OCI-LY1 (cell line): ENCODE results near the gene LOXL3.
A peak's percentile ranks its signal among the peaks of the same experiment; 100 is the strongest.

Source experiments
- H2AFZ ChIP-seq: fragments of 200-600 bp; sonication (generic), shearing (Covaris generic); 2 replicates; pipeline ENCODE4 v1.6.0; 2014; ENCODE audit warnings: antibody characterized with exemption, mild to moderate bottlenecking, low read length
- H3F3A ChIP-seq: fragments of 200-600 bp; sonication (generic), shearing (Covaris generic); 2 replicates; pipeline ENCODE4 v1.6.0; 2014; ENCODE audit warnings: mild to moderate bottlenecking, antibody characterized with exemption, low read length, moderate library complexity; ENCODE audit not compliant: insufficient read depth
- H3K27ac ChIP-seq: fragments of 200-600 bp; sonication (generic); 2 replicates; pipeline ENCODE4 v1.5.1; 2014; ENCODE audit warnings: low read length, mixed run types, mild to moderate bottlenecking, low read depth; ENCODE audit not compliant: poor library complexity, severe bottlenecking
- H3K27me3 ChIP-seq: fragments of 200-600 bp; sonication (generic); 2 replicates; pipeline ENCODE4 v1.6.0; 2014; ENCODE audit warnings: antibody characterized with exemption, mild to moderate bottlenecking, low read length, moderate library complexity; ENCODE audit not compliant: insufficient read depth
- H3K36me3 ChIP-seq: fragments of 200-600 bp; sonication (generic); 2 replicates; pipeline ENCODE4 v1.6.1; 2014; ENCODE audit warnings: mild to moderate bottlenecking, antibody characterized with exemption, low read length, moderate library complexity, mixed read lengths; ENCODE audit not compliant: insufficient read depth
- H3K4me1 ChIP-seq: fragments of 200-600 bp; sonication (generic); 2 replicates; pipeline ENCODE4 v1.5.1; 2014; ENCODE audit warnings: mild to moderate bottlenecking, low read length, moderate library complexity; ENCODE audit not compliant: insufficient read depth, severe bottlenecking
- H3K4me2 ChIP-seq: fragments of 200-600 bp; sonication (generic), shearing (Covaris generic); 2 replicates; pipeline ENCODE4 v1.6.1; 2014; ENCODE audit warnings: low read length
- H3K4me3 ChIP-seq: fragments of 200-600 bp; sonication (generic); 2 replicates; pipeline ENCODE4 v1.5.1; 2014; ENCODE audit warnings: low read length, low read depth, mild to moderate bottlenecking, mixed read lengths; ENCODE audit not compliant: poor library complexity, severe bottlenecking
- H3K79me2 ChIP-seq: fragments of 200-600 bp; shearing (Covaris generic); 2 replicates; pipeline ENCODE4 v1.6.1; 2016; ENCODE audit warnings: mixed run types, low read length, mixed read lengths; ENCODE audit not compliant: insufficient read depth
- H3K9ac ChIP-seq: fragments of 200-600 bp; sonication (generic), shearing (Covaris generic); 2 replicates; pipeline ENCODE4 v1.6.1; 2014; ENCODE audit warnings: mild to moderate bottlenecking, low read length, mixed read lengths
- H3K9me2 ChIP-seq: fragments of 200-600 bp; sonication (generic), shearing (Covaris generic); 2 replicates; pipeline ENCODE4 v1.6.1; 2014; ENCODE audit warnings: low read depth, mild to moderate bottlenecking, low read length, mixed read lengths
- H3K9me3 ChIP-seq: fragments of 200-600 bp; shearing (Covaris generic); 2 replicates; pipeline ENCODE4 v1.6.1; 2014; ENCODE audit warnings: low read length, mixed read lengths
- H4K20me1 ChIP-seq: fragments of 200-600 bp; sonication (generic), shearing (Covaris generic); 2 replicates; pipeline ENCODE4 v1.6.0; 2016; ENCODE audit warnings: mild to moderate bottlenecking, low read length; ENCODE audit not compliant: insufficient read depth
- EZH2 ChIP-seq: fragments of 200-600 bp; sonication (generic), shearing (Covaris generic); IDR thresholded peaks from 2 replicates; pipeline ENCODE4 v1.8.0; 2017; ENCODE audit warnings: borderline replicate concordance, mixed run types, mild to moderate bottlenecking, antibody characterized with exemption, low read length, moderate library complexity, mixed read lengths
- TF ChIP-seq, protein P1 (sequence below): fragments of 200-600 bp; sonication (generic), shearing (Covaris generic); IDR thresholded peaks from 2 replicates; pipeline ENCODE4 v1.5.1; 2017; ENCODE audit warnings: mild to moderate bottlenecking, antibody characterized with exemption, low read length, moderate library complexity, mixed read lengths

LOXL3 gene

DNA sequence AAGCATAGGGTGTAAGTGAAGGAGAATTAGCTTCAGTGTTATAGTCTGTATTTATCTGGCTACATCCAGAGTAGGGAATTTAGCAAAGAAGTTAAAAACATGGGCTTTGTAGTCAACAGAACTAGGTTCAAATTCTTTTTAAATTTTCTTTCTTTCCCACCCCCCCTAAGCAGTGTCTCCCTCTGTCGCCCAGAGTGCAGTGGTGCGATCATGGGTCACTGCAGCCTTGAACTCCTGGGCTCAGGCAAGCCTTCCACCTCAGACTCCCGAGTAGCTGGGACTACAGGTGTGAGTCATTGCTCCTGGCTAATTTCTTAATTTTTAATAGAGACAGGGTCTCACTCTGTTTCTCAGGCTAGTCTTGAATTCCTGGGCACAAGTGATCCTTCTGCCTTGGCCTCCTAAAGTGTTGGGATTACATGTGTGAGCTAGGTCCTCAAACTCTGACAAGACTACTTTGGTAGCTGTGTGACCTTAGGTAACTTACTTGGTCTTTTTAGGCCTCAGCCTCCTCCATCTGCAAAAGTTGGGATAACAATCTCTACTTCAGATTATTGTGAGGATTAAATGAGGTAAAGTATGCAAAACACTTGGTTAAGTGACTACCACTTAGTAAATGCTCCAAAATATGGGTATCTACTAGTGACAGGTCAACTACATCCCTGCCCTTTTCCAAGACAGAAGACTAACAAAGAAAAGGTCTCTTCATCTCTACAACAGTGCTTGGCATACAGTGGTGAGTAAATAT lies 18.6 kb upstream of the LOXL3 start:
- Histone ChIP-seq H3K36me3 (no peaks in the 10 kb centered on the region), H3K4me1 (peaks cover 25% of the 10 kb centered on the region)

DNA sequence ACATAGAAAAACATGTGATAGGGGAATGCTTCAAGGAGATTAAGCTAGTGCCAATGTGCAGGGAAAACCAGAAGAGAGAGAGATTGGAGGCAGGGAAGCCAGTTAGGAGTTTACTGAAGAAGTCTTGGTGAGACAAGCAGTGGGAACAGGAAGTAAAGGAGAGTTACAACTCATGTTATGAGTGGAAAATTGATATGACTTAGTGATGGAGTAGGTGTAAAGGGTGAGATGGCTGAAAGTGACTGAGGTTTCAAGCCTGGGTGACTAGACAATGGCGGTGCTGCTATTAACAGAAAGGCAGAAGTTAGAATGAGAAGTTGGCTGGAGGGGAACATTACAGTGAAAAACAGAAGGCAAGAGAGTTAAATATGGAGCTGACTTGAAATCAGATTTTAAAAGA lies 17.3 kb upstream of the LOXL3 start:
- no peaks in the 10 kb centered on the region for H3F3A ChIP-seq
- no peak overlapping the region for H3K9ac ChIP-seq
- no peaks in the 10 kb centered on the region for H4K20me1 ChIP-seq
- TF ChIP-seq, protein P1, sequence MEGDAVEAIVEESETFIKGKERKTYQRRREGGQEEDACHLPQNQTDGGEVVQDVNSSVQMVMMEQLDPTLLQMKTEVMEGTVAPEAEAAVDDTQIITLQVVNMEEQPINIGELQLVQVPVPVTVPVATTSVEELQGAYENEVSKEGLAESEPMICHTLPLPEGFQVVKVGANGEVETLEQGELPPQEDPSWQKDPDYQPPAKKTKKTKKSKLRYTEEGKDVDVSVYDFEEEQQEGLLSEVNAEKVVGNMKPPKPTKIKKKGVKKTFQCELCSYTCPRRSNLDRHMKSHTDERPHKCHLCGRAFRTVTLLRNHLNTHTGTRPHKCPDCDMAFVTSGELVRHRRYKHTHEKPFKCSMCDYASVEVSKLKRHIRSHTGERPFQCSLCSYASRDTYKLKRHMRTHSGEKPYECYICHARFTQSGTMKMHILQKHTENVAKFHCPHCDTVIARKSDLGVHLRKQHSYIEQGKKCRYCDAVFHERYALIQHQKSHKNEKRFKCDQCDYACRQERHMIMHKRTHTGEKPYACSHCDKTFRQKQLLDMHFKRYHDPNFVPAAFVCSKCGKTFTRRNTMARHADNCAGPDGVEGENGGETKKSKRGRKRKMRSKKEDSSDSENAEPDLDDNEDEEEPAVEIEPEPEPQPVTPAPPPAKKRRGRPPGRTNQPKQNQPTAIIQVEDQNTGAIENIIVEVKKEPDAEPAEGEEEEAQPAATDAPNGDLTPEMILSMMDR, result no peak
- no peak for TF ChIP-seq EZH2
- H2AFZ ChIP-seq, result no peak overlapping the region
- no peaks in the 10 kb centered on the region for H3K36me3 ChIP-seq
- no peak overlapping the region for H3K27ac ChIP-seq
- H3K79me2 ChIP-seq, result no peaks in the 10 kb centered on the region
- no peaks in the 10 kb centered on the region for H3K27me3 ChIP-seq
- no peaks in the 10 kb centered on the region for H3K9me2 ChIP-seq
- no peak overlapping the region; the same call in 1 of the 2 replicates for H3K4me2 ChIP-seq
- H3K4me3 ChIP-seq, result no peak overlapping the region
- no peaks in the 10 kb centered on the region for H3K9me3 ChIP-seq
- H3K4me1 ChIP-seq, result peaks cover 25% of the 10 kb centered on the region

More for the DNA sequence above, 18.6 kb upstream of the LOXL3 start:
- H4K20me1 ChIP-seq, result no peaks in the 10 kb centered on the region
- no peak overlapping the region for H3K4me2 ChIP-seq
- no peaks in the 10 kb centered on the region for H3K79me2 ChIP-seq
- no peaks in the 10 kb centered on the region for H3K9me2 ChIP-seq
- no peak overlapping the region for H3K27ac ChIP-seq
- no peak for TF ChIP-seq EZH2
- TF ChIP-seq, protein P1, result peak; percentile 39; the same call in 1 of the 2 replicates
- H3K27me3 ChIP-seq, result no peaks in the 10 kb centered on the region
- no peak overlapping the region for H3K4me3 ChIP-seq
- no peak overlapping the region for H2AFZ ChIP-seq
- H3K9me3 ChIP-seq, result no peaks in the 10 kb centered on the region
- H3F3A ChIP-seq, result no peaks in the 10 kb centered on the region
- no peak overlapping the region for H3K9ac ChIP-seq

DNA sequence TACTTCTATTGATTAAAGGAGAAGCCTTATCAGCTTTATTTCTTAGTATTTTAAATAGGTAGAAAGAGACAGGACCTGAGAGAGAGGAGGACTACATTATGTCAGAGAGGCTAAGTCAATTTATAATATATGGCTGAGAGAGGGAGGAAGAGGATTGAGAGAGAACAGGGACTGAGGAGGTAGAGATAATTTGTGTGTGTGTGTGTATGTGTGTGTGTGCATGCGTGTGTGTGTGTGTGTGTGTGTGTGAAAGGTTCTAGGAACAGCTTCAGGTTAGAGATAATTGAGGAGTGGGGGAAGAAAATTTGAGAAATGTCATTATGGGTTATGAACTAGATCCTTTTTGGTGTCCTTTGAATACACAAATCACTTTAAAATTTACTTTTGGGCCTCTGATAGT lies 15.9 kb upstream of the LOXL3 start:
- Histone ChIP-seq H2AFZ (no peak overlapping the region), H3K4me1 (peaks cover 25% of the 10 kb centered on the region), H3F3A (no peaks in the 10 kb centered on the region)

More for the DNA sequence above, 15.9 kb upstream of the LOXL3 start:
- Histone ChIP-seq H4K20me1 (no peaks in the 10 kb centered on the region), H3K27ac (no peak overlapping the region), H3K9ac (no peak overlapping the region), H3K36me3 (no peaks in the 10 kb centered on the region), H3K9me2 (no peaks in the 10 kb centered on the region), H3K79me2 (no peaks in the 10 kb centered on the region), H3K4me3 (no peak overlapping the region), H3K4me2 (no peak overlapping the region), H3K27me3 (no peaks in the 10 kb centered on the region), H3K9me3 (no peaks in the 10 kb centered on the region)
- TF ChIP-seq, protein P1, result no peak
- TF ChIP-seq EZH2, result no peak
